ENCODE data around the gene MYO3B.

Gene MYO3B

DNA sequence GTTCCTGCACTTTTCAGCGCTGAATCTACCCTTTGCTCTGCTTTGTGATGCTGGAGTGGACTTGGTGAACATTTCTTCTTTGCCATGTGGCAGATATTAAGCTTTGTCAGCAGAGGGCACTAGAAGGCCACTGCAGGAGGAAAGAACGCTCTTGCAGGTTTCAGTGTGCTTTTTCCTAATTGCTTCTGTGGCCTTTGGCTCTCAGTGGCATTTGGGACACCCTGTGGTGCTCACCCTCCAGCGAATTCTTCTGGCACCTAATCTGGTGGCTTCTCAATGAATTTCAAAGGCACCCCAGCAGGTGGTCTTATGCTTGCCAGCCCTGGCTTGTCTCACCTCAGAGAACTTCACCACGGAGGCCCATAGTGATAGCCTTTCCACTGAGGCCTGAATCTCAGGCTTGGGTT is 146.7 kb downstream of the MYO3B start:
- in situ Hi-C loops (cut with MboI; ENCODE audit: low pct_unique_long_range_greater_than_20kb, low sequenced_read_pairs, unreplicated experiment), result no loop called here

DNA sequence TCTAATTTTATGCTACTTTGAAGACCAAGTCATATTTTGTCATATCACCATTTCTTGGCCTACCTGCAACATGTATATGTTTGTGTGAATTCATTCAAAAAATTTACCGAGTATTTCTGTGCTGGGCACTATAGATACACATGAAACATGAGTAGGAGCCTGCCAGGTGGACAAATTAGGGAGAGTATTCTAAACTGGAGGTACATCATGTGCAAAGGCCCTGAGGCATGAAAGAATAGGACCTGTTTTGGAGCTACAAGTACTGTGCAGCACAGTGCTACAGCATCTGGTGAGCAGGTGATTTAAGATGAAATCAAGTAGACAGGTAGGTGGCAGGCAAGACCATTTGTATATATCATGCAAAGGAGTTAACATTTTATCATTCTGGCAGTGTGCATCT is 152.9 kb downstream of the MYO3B start:
- in situ Hi-C loops (cut with MboI; ENCODE audit: low pct_unique_long_range_greater_than_20kb, low sequenced_read_pairs, unreplicated experiment), result no loop called here
- TF ChIP-seq, protein P1, sequence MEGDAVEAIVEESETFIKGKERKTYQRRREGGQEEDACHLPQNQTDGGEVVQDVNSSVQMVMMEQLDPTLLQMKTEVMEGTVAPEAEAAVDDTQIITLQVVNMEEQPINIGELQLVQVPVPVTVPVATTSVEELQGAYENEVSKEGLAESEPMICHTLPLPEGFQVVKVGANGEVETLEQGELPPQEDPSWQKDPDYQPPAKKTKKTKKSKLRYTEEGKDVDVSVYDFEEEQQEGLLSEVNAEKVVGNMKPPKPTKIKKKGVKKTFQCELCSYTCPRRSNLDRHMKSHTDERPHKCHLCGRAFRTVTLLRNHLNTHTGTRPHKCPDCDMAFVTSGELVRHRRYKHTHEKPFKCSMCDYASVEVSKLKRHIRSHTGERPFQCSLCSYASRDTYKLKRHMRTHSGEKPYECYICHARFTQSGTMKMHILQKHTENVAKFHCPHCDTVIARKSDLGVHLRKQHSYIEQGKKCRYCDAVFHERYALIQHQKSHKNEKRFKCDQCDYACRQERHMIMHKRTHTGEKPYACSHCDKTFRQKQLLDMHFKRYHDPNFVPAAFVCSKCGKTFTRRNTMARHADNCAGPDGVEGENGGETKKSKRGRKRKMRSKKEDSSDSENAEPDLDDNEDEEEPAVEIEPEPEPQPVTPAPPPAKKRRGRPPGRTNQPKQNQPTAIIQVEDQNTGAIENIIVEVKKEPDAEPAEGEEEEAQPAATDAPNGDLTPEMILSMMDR (IDR thresholded peaks at IDR 0.05; ENCODE audit: extremely low read depth, insufficient read depth, missing control alignments), result no peak
- DNase-seq (ENCODE audit: low spot score), result no peak

More for the DNA sequence above, 146.7 kb downstream of the MYO3B start:
- TF ChIP-seq, protein P1 (IDR thresholded peaks at IDR 0.05; ENCODE audit: extremely low read depth, insufficient read depth, missing control alignments), result peak; percentile 89
- peak; percentile 31 for DNase-seq (ENCODE audit: low spot score)

DNA sequence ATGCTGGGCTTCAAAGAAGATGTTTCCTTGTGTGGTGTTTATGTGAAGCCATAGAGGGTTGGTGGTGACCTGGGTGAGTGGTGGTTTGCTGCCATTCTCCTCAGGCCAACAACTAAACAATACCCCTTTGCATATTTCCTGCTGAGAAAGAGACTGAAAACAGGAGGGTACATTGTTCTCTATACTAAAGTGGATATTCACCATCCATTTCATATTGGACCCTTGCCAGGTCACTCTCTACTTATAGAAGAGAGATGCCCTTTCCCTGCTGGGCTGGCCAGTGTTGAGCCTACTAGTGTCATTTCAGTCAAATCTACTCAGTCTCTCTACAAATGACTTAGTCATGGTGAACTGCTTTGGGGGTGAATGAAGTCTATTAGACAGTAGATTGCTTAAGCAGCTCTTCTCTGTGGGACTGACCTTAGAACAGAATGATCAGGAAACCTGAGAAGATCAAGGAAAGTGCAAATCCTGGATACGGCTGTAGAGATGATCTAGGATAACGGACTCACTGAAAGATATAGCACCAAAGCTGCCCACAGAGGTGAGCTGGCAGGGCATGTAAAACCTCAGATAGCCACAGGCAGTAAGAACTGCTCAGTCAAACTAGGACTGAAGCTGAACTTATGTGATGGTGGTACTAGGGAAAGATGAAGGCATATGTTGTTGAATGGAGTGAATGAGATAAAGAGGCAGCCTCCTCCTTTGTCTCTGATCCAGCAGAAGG is 154.9 kb downstream of the MYO3B start:
- TF ChIP-seq, protein P1 (IDR thresholded peaks at IDR 0.05; ENCODE audit: extremely low read depth, insufficient read depth, missing control alignments), result no peak
- DNase-seq (ENCODE audit: low spot score), result no peak
- in situ Hi-C loops (cut with MboI; ENCODE audit: low pct_unique_long_range_greater_than_20kb, low sequenced_read_pairs, unreplicated experiment), result no loop called here

DNA sequence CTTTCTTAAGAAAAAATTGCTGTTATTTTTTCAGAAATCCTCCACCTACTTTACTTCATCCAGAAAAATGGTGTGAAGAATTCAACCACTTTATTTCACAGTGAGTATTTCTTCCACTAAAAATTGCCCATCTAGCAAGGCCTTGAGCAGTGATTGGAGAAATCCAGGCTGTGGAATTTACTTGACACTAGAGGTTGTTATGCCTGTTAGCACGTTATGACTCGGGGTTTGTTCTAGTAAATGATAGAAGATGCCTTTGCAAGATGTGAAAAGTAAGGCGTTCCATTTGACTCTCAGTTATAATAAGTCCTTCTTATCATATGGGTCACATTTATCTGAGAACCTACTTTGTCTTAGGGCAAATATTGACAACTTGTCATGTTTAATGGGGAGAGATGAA is 157.4 kb downstream of the MYO3B start:
- TF ChIP-seq, protein P1 (IDR thresholded peaks at IDR 0.05; ENCODE audit: extremely low read depth, insufficient read depth, missing control alignments), result no peak
- no peak for DNase-seq (ENCODE audit: low spot score)
- in situ Hi-C loops (cut with MboI; ENCODE audit: low pct_unique_long_range_greater_than_20kb, low sequenced_read_pairs, unreplicated experiment), result no loop called here

DNA sequence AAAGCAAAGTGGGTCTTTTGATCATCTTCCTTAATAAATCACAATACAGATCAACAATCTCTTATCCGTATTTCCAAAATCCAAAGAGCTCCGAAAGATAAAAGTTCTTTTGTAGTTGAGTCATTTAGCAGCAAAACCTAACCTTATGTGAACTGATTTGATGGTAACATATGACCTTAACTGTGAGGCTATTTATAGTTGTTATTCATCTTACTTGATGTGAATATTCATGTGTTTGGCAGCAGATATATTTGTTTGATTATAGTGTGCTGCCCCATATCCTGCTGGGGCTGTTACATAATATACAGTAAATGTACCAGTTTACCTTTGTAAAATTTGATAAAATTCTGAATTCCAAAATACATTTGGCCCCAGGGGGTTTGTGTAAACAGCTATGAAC is 158.5 kb downstream of the MYO3B start:
- in situ Hi-C loops (cut with MboI; ENCODE audit: low pct_unique_long_range_greater_than_20kb, low sequenced_read_pairs, unreplicated experiment), result no loop called here
- no peak for DNase-seq (ENCODE audit: low spot score)
- TF ChIP-seq, protein P1 (IDR thresholded peaks at IDR 0.05; ENCODE audit: extremely low read depth, insufficient read depth, missing control alignments), result no peak

DNA sequence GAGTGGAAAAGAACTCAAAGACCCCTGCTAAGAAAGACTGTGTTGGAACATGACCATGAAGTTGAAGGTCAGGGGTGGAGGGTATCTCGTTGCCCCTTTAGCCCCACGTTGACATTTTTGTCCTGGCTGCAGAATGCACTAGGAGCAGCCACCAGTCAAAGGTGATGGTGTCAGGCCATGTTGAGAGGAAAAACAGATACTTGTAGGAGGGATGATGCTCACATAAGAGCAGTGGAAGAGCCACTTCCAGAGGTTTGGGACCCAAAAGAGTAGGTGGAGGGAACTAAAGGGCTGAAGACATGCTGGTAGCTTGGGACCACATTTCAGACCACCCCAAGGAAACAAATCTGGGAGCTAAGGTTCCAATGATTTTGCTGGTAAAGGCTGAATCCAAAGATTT is 159.0 kb downstream of the MYO3B start:
- TF ChIP-seq, protein P1 (IDR thresholded peaks at IDR 0.05; ENCODE audit: extremely low read depth, insufficient read depth, missing control alignments), result no peak
- no peak for DNase-seq (ENCODE audit: low spot score)
- in situ Hi-C loops (cut with MboI; ENCODE audit: low pct_unique_long_range_greater_than_20kb, low sequenced_read_pairs, unreplicated experiment), result no loop called here
